ENCODE measurements around the gene SLC26A9. TPM values are rescaled to one million over a fixed set of nuclear protein-coding genes. Genes with fewer than 3 reads are reported as not detected.

SLC26A9 gene
- total and polyA plus RNA-seq, 10 of the 15 experiments (the other 5 are each of a cell fraction or from before 2014, with no cell fraction given), result 0.09 to 0.40 (median 0.17) TPM

DNA sequence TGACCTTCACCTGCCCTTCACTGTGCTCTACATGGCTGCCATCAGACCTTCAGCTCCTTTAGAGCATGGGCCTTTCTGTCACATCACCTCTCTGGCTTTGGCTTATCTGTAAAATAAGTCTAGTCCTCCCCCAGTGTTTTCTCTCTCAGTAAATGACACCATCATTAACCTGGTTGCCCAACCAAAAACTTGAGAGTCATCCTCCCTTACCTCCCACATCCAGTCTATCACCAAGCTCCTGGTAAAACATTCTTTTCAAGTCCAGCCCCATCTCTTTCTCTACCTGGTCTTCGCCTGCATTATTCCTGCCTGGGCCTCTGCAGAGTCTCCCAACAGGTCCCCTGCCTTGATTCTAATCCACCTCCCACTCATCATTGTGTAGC is 13.1 kb downstream of the SLC26A9 start:
- RAD21 ChIA-PET (ENCODE audit: unreplicated experiment), result no interaction called here
- H3K27me3 ChIP-seq (replicated peaks in 1 of 2; ENCODE audit: control insufficient read depth in 2 of 2, insufficient read depth in 2 of 2, low read length in 1 of 2), result peaks cover 3 to 5% of the 10 kb centered on the region in 2 experiments; a peak in 3 of 4 replicates
- POLR2A ChIA-PET, result no interaction called here
- no peak for DNase-seq (ENCODE audit: low read depth, low spot score)
- no peak overlapping the region for H3K27ac ChIP-seq (ENCODE audit: control insufficient read depth, insufficient read depth)
- H3K79me2 ChIP-seq (ENCODE audit: control insufficient read depth, insufficient read depth, low read length), result no peaks in the 10 kb centered on the region
- no peak overlapping the region for H3K4me3 ChIP-seq
- no peak for ATAC-seq
- H3K4me2 ChIP-seq (ENCODE audit: control insufficient read depth, insufficient read depth), result no peak overlapping the region
- intact Hi-C loops (cut with micrococcal nuclease; ENCODE audit: unreplicated experiment), result no loop called here
- 43% methylated on average over 1 of the region's 1 CpG for WGBS (ENCODE audit: insufficient coverage, insufficient replicate concordance, low lambda C conversion rate, missing lambda C conversion rate)
- BruUV-seq (replicated peaks), result no TSS peak
- in situ Hi-C loops (cut with MboI), result no loop called here
- peaks cover 2% of the 10 kb centered on the region; the same call in 1 of the 2 replicates for H4K20me1 ChIP-seq (ENCODE audit: control insufficient read depth, insufficient read depth)
- H3K36me3 ChIP-seq (ENCODE audit: control insufficient read depth in 2 of 2, insufficient read depth in 2 of 2, low read length in 1 of 2), result no peaks in the 10 kb centered on the region
- CTCF ChIA-PET, result interaction anchor here (1.2 to 1.5 kb wide), 2 partner anchors 47 to 138 kb away, joined by 3 to 5 read pairs; no protein-coding TSS in a partner anchor
- no peaks in the 10 kb centered on the region for H3K4me1 ChIP-seq (ENCODE audit: control insufficient read depth, insufficient read depth, low read length)
- H2AFZ ChIP-seq (ENCODE audit: control insufficient read depth, low read depth, low read length), result no peak overlapping the region
- no peak overlapping the region for H3K9ac ChIP-seq (ENCODE audit: control insufficient read depth, insufficient read depth, low read length)
- H3K9me3 ChIP-seq (replicated peaks; ENCODE audit: control insufficient read depth, insufficient read depth, low read length), result no peaks in the 10 kb centered on the region
- no peak for FAIRE-seq
- SMC1A ChIA-PET (ENCODE audit: uncharacterized antibody, unreplicated experiment), result interaction anchor here (0.9 kb wide), 1 partner anchor 90 kb away, joined by 3 read pairs; no protein-coding TSS in a partner anchor
- TF ChIP-seq RAD21 (IDR thresholded peaks at IDR 0.05; ENCODE audit: insufficient read depth, low read depth, low read length) (no peak), BMI1 (IDR thresholded peaks at IDR 0.05; ENCODE audit: borderline replicate concordance) (no peak), NR2F1 (conservative IDR thresholded peaks at IDR 0.05) (no peak), STAT3 (IDR thresholded peaks at IDR 0.05; ENCODE audit: low read depth, low read length) (no peak), SRF (IDR thresholded peaks at IDR 0.05; ENCODE audit: low read depth in 2 of 2, low read length in 2 of 2) (no peak), MYC (IDR thresholded peaks at IDR 0.05; ENCODE audit: insufficient read depth, insufficient read length, insufficient replicate concordance, low read length, severe bottlenecking) (no peak), CHD4 (IDR thresholded peaks at IDR 0.05) (no peak), JUNB (IDR thresholded peaks at IDR 0.05) (no peak), SREBF1 (IDR thresholded peaks at IDR 0.05; ENCODE audit: low read length) (no peak), LARP7 (IDR thresholded peaks at IDR 0.05) (no peak), SUZ12 (IDR thresholded peaks at IDR 0.05; ENCODE audit: unreplicated experiment) (no peak)
- TF ChIP-seq, protein P1, sequence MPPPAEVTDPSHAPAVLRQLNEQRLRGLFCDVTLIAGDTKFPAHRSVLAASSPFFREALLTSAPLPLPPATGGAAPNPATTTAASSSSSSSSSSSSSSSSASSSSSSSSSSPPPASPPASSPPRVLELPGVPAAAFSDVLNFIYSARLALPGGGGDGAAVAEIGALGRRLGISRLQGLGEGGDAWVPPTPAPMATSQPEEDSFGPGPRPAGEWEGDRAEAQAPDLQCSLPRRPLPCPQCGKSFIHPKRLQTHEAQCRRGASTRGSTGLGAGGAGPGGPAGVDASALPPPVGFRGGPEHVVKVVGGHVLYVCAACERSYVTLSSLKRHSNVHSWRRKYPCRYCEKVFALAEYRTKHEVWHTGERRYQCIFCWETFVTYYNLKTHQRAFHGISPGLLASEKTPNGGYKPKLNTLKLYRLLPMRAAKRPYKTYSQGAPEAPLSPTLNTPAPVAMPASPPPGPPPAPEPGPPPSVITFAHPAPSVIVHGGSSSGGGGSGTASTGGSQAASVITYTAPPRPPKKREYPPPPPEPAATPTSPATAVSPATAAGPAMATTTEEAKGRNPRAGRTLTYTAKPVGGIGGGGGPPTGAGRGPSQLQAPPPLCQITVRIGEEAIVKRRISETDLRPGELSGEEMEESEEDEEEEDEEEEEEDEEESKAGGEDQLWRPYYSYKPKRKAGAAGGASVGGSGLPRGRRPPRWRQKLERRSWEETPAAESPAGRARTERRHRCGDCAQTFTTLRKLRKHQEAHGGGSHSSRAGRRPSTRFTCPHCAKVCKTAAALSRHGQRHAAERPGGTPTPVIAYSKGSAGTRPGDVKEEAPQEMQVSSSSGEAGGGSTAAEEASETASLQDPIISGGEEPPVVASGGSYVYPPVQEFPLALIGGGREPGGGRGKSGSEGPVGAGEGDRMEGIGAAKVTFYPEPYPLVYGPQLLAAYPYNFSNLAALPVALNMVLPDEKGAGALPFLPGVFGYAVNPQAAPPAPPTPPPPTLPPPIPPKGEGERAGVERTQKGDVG (CRISPR knock-in tag; IDR thresholded peaks at IDR 0.05), result no peak
- TF ChIP-seq, protein P2, sequence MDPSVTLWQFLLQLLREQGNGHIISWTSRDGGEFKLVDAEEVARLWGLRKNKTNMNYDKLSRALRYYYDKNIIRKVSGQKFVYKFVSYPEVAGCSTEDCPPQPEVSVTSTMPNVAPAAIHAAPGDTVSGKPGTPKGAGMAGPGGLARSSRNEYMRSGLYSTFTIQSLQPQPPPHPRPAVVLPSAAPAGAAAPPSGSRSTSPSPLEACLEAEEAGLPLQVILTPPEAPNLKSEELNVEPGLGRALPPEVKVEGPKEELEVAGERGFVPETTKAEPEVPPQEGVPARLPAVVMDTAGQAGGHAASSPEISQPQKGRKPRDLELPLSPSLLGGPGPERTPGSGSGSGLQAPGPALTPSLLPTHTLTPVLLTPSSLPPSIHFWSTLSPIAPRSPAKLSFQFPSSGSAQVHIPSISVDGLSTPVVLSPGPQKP (IDR thresholded peaks at IDR 0.05; ENCODE audit: low read depth, low read length), result no peak
- TF ChIP-seq, protein P3, sequence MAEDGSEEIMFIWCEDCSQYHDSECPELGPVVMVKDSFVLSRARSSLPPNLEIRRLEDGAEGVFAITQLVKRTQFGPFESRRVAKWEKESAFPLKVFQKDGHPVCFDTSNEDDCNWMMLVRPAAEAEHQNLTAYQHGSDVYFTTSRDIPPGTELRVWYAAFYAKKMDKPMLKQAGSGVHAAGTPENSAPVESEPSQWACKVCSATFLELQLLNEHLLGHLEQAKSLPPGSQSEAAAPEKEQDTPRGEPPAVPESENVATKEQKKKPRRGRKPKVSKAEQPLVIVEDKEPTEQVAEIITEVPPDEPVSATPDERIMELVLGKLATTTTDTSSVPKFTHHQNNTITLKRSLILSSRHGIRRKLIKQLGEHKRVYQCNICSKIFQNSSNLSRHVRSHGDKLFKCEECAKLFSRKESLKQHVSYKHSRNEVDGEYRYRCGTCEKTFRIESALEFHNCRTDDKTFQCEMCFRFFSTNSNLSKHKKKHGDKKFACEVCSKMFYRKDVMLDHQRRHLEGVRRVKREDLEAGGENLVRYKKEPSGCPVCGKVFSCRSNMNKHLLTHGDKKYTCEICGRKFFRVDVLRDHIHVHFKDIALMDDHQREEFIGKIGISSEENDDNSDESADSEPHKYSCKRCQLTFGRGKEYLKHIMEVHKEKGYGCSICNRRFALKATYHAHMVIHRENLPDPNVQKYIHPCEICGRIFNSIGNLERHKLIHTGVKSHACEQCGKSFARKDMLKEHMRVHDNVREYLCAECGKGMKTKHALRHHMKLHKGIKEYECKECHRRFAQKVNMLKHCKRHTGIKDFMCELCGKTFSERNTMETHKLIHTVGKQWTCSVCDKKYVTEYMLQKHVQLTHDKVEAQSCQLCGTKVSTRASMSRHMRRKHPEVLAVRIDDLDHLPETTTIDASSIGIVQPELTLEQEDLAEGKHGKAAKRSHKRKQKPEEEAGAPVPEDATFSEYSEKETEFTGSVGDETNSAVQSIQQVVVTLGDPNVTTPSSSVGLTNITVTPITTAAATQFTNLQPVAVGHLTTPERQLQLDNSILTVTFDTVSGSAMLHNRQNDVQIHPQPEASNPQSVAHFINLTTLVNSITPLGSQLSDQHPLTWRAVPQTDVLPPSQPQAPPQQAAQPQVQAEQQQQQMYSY (CRISPR knock-in tag; IDR thresholded peaks at IDR 0.05), result no peak
